Measurements from ENCODE around the gene PSME4. TPM values are rescaled to one million over a fixed set of nuclear protein-coding genes. Genes with fewer than 3 reads are reported as not detected.

The PSME4 gene
- total and polyA plus RNA-seq, 2 of the 13 experiments (the other 11 are each of a cell fraction or from before 2014, with no cell fraction given), result 52.1 to 77.8 TPM

DNA sequence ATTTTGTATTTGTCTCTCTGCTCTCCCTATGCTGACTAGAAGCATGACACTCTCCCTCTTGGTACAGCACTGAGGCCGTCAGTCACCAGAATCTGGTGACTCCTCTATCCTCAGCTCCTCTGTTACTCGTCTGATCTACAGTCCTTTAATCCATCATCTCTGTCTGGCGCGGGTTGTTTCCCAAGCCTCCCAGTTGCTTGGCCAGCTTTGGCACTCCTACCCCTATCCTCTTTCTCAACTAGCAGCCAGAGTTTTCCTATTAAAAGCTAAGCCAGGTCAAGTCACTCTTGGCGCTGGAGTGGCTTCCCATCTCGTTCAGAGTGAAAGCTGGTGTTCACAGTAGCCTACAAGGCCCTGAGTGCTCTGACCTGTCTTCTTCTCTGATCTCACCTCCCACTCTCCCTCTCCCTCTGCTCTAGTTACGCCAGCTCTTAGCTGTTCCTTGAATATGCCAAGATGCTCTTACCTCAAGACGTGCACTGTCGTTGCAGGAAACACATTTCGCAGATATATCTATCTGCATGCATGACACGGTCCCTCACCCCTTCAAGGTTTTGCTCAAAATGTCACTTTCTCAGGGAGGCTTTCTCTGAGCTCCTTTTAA, 41.8 kb upstream of the PSME4 start:
- TF ChIP-seq RBM39 (IDR thresholded peaks at IDR 0.05; ENCODE audit: low read depth, low read length, poor library complexity, severe bottlenecking) (no peak), RBM22 (optimal IDR thresholded peaks at IDR 0.05; ENCODE audit: low read length) (no peak), TSC22D2 (CRISPR knock-in tag; IDR thresholded peaks at IDR 0.05; ENCODE audit: borderline replicate concordance) (no peak), ZNF468 (CRISPR knock-in tag; IDR thresholded peaks at IDR 0.05) (no peak), ZNF501 (CRISPR knock-in tag; IDR thresholded peaks at IDR 0.05) (no peak), TMF1 (CRISPR knock-in tag; IDR thresholded peaks at IDR 0.05; ENCODE audit: low read depth) (no peak), ZSCAN22 (CRISPR knock-in tag; IDR thresholded peaks at IDR 0.05) (no peak), ZNF766 (CRISPR knock-in tag; IDR thresholded peaks at IDR 0.05; ENCODE audit: borderline replicate concordance) (no peak), ZBTB21 (CRISPR knock-in tag; IDR thresholded peaks at IDR 0.05) (no peak), HMGA1 (CRISPR knock-in tag; conservative IDR thresholded peaks at IDR 0.05) (no peak), RNF219 (CRISPR knock-in tag; IDR thresholded peaks at IDR 0.05) (no peak), FOXO1 (CRISPR knock-in tag; IDR thresholded peaks at IDR 0.05) (no peak), ZC3H13 (CRISPR knock-in tag; IDR thresholded peaks at IDR 0.05) (no peak), ZBTB25 (CRISPR knock-in tag; IDR thresholded peaks at IDR 0.05) (no peak), UBTF (CRISPR knock-in tag; IDR thresholded peaks at IDR 0.05) (no peak)
- TF ChIP-seq, protein P1, sequence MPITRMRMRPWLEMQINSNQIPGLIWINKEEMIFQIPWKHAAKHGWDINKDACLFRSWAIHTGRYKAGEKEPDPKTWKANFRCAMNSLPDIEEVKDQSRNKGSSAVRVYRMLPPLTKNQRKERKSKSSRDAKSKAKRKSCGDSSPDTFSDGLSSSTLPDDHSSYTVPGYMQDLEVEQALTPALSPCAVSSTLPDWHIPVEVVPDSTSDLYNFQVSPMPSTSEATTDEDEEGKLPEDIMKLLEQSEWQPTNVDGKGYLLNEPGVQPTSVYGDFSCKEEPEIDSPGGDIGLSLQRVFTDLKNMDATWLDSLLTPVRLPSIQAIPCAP (CRISPR knock-in tag; IDR thresholded peaks at IDR 0.05; ENCODE audit: low read depth), result no peak
- TF ChIP-seq, protein P2, sequence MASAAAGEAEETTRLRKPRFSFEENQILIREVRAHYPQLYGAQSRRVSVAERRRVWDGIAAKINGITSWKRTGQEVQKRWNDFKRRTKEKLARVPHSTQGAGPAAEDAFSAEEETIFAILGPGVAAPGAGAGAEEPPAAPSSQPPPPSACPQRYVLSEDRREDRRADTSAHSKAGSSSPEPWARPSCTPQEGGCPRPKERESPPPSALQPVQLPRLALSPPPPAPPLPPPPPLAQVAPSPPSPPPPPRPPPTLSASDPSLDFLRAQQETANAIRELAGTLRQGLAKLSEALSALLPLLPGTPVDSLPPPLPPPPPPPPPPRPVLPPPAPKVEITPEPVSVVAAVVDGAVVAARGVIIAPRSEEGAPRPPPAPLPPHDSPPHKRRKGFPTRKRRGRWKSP (CRISPR knock-in tag; IDR thresholded peaks at IDR 0.05), result no peak
- Histone ChIP-seq H3K4me2 (ENCODE audit: low read depth, low read length) (no peak overlapping the region), H3K4me3 (replicated peaks in 1 of 3; ENCODE audit: insufficient read depth in 1 of 3, low read depth in 2 of 3, low read length in 3 of 3) (no peak overlapping the region), H3K27me3 (ENCODE audit: control insufficient read depth in 1 of 2, insufficient read depth in 2 of 2, low read length in 2 of 2) (no peaks in the 10 kb centered on the region), H3K27ac (ENCODE audit: extremely low read length, insufficient read depth, low read length) (no peak overlapping the region), H2AFZ (ENCODE audit: low read length) (no peak overlapping the region), H3K9ac (ENCODE audit: insufficient read depth, low read depth, low read length) (no peak overlapping the region), H3K4me1 (ENCODE audit: insufficient read depth, low read length) (peaks cover 30% of the 10 kb centered on the region), H3K9me3 (ENCODE audit: low read length) (no peaks in the 10 kb centered on the region), H3K79me2 (ENCODE audit: insufficient read depth, low read length) (no peaks in the 10 kb centered on the region), H3K36me3 (replicated peaks in 1 of 2; ENCODE audit: control insufficient read depth in 1 of 2, insufficient read depth in 2 of 2, low read length in 2 of 2) (no peaks in the 10 kb centered on the region), H4K20me1 (ENCODE audit: insufficient read depth, low read length) (no peaks in the 10 kb centered on the region)
- FAIRE-seq (no peak), ATAC-seq (no peak), DNase-seq (ENCODE audit: low spot score) (no peak)
- intact Hi-C loops (cut with micrococcal nuclease; ENCODE audit: unreplicated experiment), result no loop called here
- ChIA-PET CTCF (ENCODE audit: low intra/inter-chr PET ratio, low total read pairs) (no interaction called here), POLR2A (no interaction called here)
- in situ Hi-C loops (cut with HindIII; ENCODE audit: extremely low pct_ligation_motif_present, low pct_unique_long_range_greater_than_20kb), result no loop called here
- WGBS (ENCODE audit: low lambda C conversion rate), result 98% methylated on average over 11 of the region's 11 CpGs
- no TSS peak for BruUV-seq (replicated peaks)

Measured in HepG2 (cell line).